Coronary artery (tissue), 2 donors: Measurements from ENCODE around the gene NECTIN4.
A peak's percentile ranks its signal among the peaks of the same experiment; 100 is the strongest.

Experiments
- DNase-seq: peaks from one replicate; pipeline ENCODE4 v3.0.0-alpha.2; 2017; ENCODE audit warnings: low spot score
- H3K27ac ChIP-seq, 2 donors: fragments of 200-600 bp; sonication (generic); one replicate each; pipeline ENCODE4 v1.5.1; 2016 to 2019
- H3K4me3 ChIP-seq: fragments of 200-600 bp; sonication (generic); 2 replicates; pipeline ENCODE4 v1.5.1; 2016; ENCODE audit warnings: mild to moderate bottlenecking, moderate library complexity
- TF ChIP-seq, protein P1 (sequence below): fragments of 200-600 bp; sonication (generic); IDR thresholded peaks from one replicate; pipeline ENCODE4 v1.5.1; 2019; ENCODE audit warnings: antibody characterized with exemption

NECTIN4 gene

DNA sequence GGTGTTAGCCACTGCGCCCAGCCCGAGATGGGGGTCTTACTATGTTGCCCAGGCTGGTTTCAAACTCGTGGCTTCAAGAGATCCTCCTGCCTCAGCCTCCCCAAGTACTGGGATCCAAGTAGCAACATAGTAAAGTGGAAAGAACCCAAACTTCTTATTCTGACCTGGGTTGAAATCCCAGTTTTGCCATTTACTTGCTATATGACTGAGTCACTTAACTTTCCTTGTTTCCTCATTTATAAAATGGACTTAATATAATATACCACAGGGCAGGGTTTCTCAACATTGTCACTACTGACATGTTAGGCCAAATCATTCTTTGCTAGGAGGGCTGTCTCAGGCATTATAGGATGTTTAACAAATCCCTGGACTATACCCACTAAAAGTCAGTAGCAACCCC lies 21.8 kb upstream of the NECTIN4 start:
- TF ChIP-seq, protein P1, sequence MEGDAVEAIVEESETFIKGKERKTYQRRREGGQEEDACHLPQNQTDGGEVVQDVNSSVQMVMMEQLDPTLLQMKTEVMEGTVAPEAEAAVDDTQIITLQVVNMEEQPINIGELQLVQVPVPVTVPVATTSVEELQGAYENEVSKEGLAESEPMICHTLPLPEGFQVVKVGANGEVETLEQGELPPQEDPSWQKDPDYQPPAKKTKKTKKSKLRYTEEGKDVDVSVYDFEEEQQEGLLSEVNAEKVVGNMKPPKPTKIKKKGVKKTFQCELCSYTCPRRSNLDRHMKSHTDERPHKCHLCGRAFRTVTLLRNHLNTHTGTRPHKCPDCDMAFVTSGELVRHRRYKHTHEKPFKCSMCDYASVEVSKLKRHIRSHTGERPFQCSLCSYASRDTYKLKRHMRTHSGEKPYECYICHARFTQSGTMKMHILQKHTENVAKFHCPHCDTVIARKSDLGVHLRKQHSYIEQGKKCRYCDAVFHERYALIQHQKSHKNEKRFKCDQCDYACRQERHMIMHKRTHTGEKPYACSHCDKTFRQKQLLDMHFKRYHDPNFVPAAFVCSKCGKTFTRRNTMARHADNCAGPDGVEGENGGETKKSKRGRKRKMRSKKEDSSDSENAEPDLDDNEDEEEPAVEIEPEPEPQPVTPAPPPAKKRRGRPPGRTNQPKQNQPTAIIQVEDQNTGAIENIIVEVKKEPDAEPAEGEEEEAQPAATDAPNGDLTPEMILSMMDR = no peak

DNA sequence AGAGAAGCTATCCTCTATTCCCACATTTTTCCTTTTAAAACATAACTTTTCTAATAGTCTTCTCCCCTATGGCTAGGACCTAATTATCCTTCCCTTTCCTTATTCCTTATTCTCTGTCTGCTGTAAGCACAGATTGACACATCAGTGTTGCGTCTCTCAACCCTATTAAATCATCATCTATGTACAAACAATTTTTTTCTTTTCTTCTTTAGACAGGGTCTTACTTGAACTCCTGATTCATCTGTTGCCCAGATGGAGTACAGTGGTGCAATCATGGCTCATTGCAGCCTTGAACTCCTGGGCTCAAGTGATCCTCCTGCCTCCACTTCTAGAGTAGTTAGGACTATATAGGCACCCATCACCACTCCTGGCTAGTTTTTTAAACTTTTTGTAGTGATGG lies 17.1 kb upstream of the NECTIN4 start:
- Histone ChIP-seq H3K27ac (no peak overlapping the region), H3K4me3 (no peak overlapping the region)
- TF ChIP-seq, protein P1 = no peak
- DNase-seq = no peak

More for the DNA sequence above, 21.8 kb upstream of the NECTIN4 start:
- Histone ChIP-seq H3K27ac (no peak overlapping the region), H3K4me3 (no peak overlapping the region)
- no peak for DNase-seq

DNA sequence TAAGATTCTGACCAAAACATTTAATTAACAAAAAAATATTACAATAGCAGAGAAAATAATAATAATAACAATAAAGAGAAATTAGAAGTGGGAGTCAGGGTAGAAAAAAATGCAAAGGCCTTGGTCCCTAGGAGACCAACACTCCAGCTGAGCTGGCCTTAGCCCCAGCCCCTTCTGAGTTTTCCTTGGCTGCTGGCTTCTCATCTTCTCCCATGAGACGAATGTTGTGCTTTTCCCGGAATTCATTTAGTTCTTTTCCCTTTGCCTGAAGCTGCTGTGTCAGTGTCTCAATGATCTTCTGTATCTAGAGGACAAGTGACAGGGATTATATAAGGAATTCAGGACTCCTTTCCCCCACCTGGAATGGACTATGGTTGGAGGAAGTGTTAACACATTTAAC lies 11.2 kb upstream of the NECTIN4 start:
- no peak overlapping the region for H3K27ac ChIP-seq
- no peak overlapping the region for H3K4me3 ChIP-seq
- TF ChIP-seq, protein P1 = no peak
- no peak for DNase-seq

DNA sequence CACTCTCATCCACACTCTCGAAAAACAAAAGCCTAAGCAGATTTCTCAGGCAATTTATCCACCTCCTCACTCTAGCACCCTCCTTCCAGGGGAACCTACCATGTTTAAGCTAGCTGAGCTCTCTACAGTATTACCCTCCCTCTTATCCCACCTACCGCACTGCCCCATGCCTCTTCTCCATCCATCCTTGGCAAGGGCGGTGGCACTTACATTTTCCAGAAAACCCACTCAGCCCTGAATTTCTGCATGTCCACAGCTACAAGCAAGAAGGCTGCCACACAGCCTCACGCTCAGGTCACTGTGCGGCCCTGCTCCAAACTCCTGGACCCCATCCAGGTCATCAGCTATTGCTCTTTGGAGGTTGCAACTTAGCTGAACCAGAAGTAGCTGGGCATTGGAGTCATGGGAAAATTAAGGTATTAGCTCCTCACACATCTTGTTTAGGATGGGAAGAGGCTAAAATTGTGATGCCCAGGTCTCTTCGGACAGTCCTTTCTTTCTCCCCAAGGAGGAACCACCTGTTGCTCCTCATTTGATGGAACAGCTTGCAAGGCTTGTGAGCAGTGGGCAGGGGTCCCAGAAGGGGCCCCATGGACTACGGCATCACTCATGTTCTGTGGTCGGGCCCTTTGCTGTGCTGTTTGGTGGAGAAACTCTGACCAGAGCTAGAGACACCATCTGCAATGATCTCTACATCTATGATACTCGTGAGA lies 9.9 kb upstream of the NECTIN4 start:
- peak overlapping the region; percentile 76 for H3K4me3 ChIP-seq
- no peak for DNase-seq
- H3K27ac ChIP-seq = peak overlapping the region in 1 of 2 donors; percentile 78
- TF ChIP-seq, protein P1 = no peak

DNA sequence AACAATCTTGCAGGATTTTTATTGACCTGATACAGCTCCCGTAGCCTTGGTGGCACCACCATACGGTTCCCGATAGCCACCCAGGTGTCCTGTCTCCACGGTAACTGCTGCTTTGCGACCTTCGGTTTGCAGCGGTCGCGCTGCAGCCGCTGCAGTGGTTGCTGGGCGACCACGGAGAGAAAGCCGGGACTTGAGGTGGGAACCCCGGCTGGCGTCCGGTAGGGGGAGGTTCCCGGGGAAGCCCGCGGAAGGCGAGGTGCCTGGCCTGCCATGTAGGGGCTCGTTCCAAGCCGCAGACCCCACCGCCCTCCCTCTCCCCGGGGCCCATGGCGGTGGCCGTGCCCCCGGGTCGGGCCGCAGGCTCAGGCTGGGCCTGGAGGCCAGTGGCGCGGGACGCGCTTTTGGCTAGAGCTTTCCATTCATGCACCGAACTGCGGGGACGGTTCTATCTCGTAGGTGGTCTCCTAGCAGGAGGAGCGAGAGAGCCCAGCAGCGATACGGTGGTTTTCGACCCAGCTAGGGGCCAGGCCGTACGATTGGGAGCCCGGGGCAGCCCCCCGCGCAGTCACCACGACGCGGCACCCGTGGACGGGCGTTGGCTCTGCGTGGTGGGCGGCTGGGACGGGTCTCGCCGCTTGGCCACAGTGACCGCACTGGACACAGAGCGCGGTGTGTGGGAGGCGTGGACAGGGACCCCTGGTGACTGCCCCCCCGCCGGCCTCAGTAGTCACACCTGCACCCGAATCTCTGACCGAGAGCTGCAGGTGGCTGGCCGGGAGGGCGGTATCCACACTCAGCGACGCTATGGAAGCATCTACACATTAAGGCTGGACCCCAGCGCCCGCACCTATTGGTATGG lies 9.1 kb upstream of the NECTIN4 start, which contains the start of gene KLHDC9:
KLHDC9 (plus strand) TSS at position 152 of the 859 bp plus-strand sequence; CDS start at position 327, 175 bp downstream.
- no peak for DNase-seq
- Histone ChIP-seq H3K4me3 (peak within 1 kb of the TSS; percentile 76), H3K27ac (peak within 1 kb of the TSS; percentile 69 to 78)
- TF ChIP-seq, protein P1 = no peak

DNA sequence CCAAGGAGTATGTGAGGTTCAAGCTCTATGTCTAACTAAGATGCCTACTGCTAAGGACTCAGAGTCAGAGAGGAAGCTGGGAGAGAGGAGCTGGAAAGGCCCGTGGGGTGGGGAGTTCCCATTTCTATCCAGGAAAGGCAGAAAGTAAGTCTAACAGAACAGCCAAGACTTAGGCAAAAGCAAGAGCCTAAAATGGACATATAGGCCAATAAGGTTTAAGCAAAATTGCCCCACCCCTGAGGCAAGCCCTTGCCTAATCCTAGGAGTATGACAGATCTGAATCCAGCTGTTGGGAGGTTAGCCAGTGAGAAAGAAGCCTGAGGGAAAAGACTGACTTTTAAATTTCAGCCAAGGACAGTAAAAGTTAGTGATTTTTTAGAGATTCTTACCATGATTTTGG lies 7.2 kb upstream of the NECTIN4 start:
- peak overlapping the region in 1 of 2 donors; percentile 52 for H3K27ac ChIP-seq
- no peak for DNase-seq
- TF ChIP-seq, protein P1 = no peak
- H3K4me3 ChIP-seq = no peak overlapping the region
